SK-N-SH treated with all-trans-retinoic acid at 6 μM for 48 hours (cell line): Measurements from ENCODE around the gene GPBP1L1.

Experiments used
- ATAC-seq: fragments of 200-7000 bp; cut with Tn5 transposase; 3 replicates; pipeline ENCODE4 v1.9.1; 2020; ENCODE audit warnings: mild to moderate bottlenecking, moderate library complexity
- ARNTL ChIP-seq: fragments of 450-650 bp; formaldehyde crosslinking; IDR thresholded peaks from 2 replicates; pipeline ENCODE4 v1.5.0; 2020; ENCODE audit warnings: low read depth, mild to moderate bottlenecking, moderate library complexity, borderline replicate concordance
- BACH2 ChIP-seq: fragments of 250-450 bp; sonication (Bioruptor Pico); IDR thresholded peaks from 2 replicates; pipeline ENCODE4 v1.9.0; 2021; ENCODE audit warnings: mild to moderate bottlenecking, borderline replicate concordance
- CREB5 ChIP-seq: fragments of 250-450 bp; sonication (Bioruptor Pico); IDR thresholded peaks from 2 replicates; pipeline ENCODE4 v1.5.1; 2020; ENCODE audit warnings: low read depth, mild to moderate bottlenecking, moderate library complexity
- CSDC2 ChIP-seq: fragments of 250-450 bp; sonication (Bioruptor Pico); IDR thresholded peaks from 2 replicates; pipeline ENCODE4 v1.5.0; 2020; ENCODE audit warnings: mild to moderate bottlenecking, moderate library complexity
- CSRNP3 ChIP-seq: fragments of 250-450 bp; sonication (Bioruptor Pico); IDR thresholded peaks from 2 replicates; pipeline ENCODE4 v1.5.1; 2021; ENCODE audit warnings: mild to moderate bottlenecking, moderate library complexity
- ESRRG ChIP-seq: fragments of 250-450 bp; sonication (Bioruptor Pico); IDR thresholded peaks from 2 replicates; pipeline ENCODE4 v1.6.1; 2021; ENCODE audit warnings: mild to moderate bottlenecking
- GLIS3 ChIP-seq: fragments of 250-450 bp; sonication (Bioruptor Pico); IDR thresholded peaks from 2 replicates; pipeline ENCODE4 v1.5.0; 2020; ENCODE audit warnings: mild to moderate bottlenecking, moderate library complexity
- ISL1 ChIP-seq: fragments of 250-450 bp; sonication (Bioruptor Pico); IDR thresholded peaks from 2 replicates; pipeline ENCODE4 v2.1.2; 2022; ENCODE audit warnings: mild to moderate bottlenecking, moderate library complexity
- PATZ1 ChIP-seq: fragments of 250-450 bp; sonication (Bioruptor Pico); IDR thresholded peaks from 2 replicates; pipeline ENCODE4 v1.8.0; 2020; ENCODE audit warnings: mild to moderate bottlenecking, moderate library complexity, borderline replicate concordance
- POU6F1 ChIP-seq: fragments of 250-450 bp; sonication (Bioruptor Pico); IDR thresholded peaks from 2 replicates; pipeline ENCODE4 v1.8.0; 2021; ENCODE audit warnings: low read depth, mild to moderate bottlenecking, moderate library complexity, borderline replicate concordance
- PPARA ChIP-seq: fragments of 250-450 bp; sonication (Bioruptor Pico); IDR thresholded peaks from 2 replicates; pipeline ENCODE4 v1.5.0; 2020; ENCODE audit warnings: mild to moderate bottlenecking, borderline replicate concordance
- RARB ChIP-seq: fragments of 250-450 bp; sonication (Bioruptor Pico); IDR thresholded peaks from 2 replicates; pipeline ENCODE4 v1.8.0; 2021; ENCODE audit warnings: mild to moderate bottlenecking, moderate library complexity
- SNAI2 ChIP-seq: fragments of 250-450 bp; sonication (Bioruptor Pico); IDR thresholded peaks from 2 replicates; pipeline ENCODE4 v1.5.0; 2020; ENCODE audit warnings: mild to moderate bottlenecking, moderate library complexity
- TOX ChIP-seq: fragments of 250-450 bp; sonication (Bioruptor Pico); IDR thresholded peaks from 2 replicates; pipeline ENCODE4 v1.8.0; 2021; ENCODE audit warnings: mild to moderate bottlenecking, moderate library complexity, borderline replicate concordance
- TSHZ2 ChIP-seq: fragments of 250-450 bp; sonication (Bioruptor Pico); IDR thresholded peaks from 2 replicates; pipeline ENCODE4 v1.5.0; 2020; ENCODE audit warnings: mild to moderate bottlenecking, moderate library complexity
- ZC3H10 ChIP-seq: fragments of 250-450 bp; sonication (Bioruptor Pico); IDR thresholded peaks from 2 replicates; pipeline ENCODE4 v1.5.1; 2021; ENCODE audit warnings: mild to moderate bottlenecking, moderate library complexity
- ZFP3 ChIP-seq: fragments of 250-450 bp; sonication (Bioruptor Pico); IDR thresholded peaks from 2 replicates; pipeline ENCODE4 v1.5.0; 2020; ENCODE audit warnings: mild to moderate bottlenecking, moderate library complexity
- ZFP30 ChIP-seq: fragments of 450-650 bp; formaldehyde crosslinking; IDR thresholded peaks from 2 replicates; pipeline ENCODE4 v1.5.0; 2022; ENCODE audit warnings: mild to moderate bottlenecking, moderate library complexity
- ZNF565 ChIP-seq: fragments of 450-650 bp; formaldehyde crosslinking; conservative IDR thresholded peaks from 2 replicates; pipeline ENCODE4 v1.5.0; 2020; ENCODE audit warnings: low read depth, mild to moderate bottlenecking, moderate library complexity
- ZNF70 ChIP-seq: fragments of 450-650 bp; formaldehyde crosslinking; IDR thresholded peaks from 2 replicates; pipeline ENCODE4 v1.5.0; 2020; ENCODE audit warnings: mild to moderate bottlenecking, moderate library complexity
- ZNF8 ChIP-seq: fragments of 450-650 bp; formaldehyde crosslinking; IDR thresholded peaks from 2 replicates; pipeline ENCODE4 v1.5.0; 2020; ENCODE audit warnings: mild to moderate bottlenecking, moderate library complexity

The GPBP1L1 gene

GRCh38 chr1:45673956-45674355, 12.4 kb downstream of the GPBP1L1 start:
- TF ChIP-seq RARB (CRISPR knock-in tag): no peak
- TF ChIP-seq ZC3H10 (CRISPR knock-in tag): no peak
- TF ChIP-seq PATZ1 (CRISPR knock-in tag): no peak
- TF ChIP-seq SNAI2 (CRISPR knock-in tag): no peak
- no peak for TF ChIP-seq CSDC2 (CRISPR knock-in tag)
- TF ChIP-seq TSHZ2 (CRISPR knock-in tag): no peak
- no peak for TF ChIP-seq ZNF8 (CRISPR knock-in tag)
- TF ChIP-seq ISL1: no peak
- no peak for TF ChIP-seq CREB5 (CRISPR knock-in tag)
- TF ChIP-seq CSRNP3 (CRISPR knock-in tag): no peak
- no peak for TF ChIP-seq PPARA (CRISPR knock-in tag)
- no peak for TF ChIP-seq POU6F1 (CRISPR knock-in tag)
- no peak for TF ChIP-seq ESRRG (CRISPR knock-in tag)
- no peak for TF ChIP-seq GLIS3
- no peak for TF ChIP-seq ARNTL (CRISPR knock-in tag)
- no peak for TF ChIP-seq ZFP3 (CRISPR knock-in tag)
- no peak for TF ChIP-seq BACH2
- no peak for ATAC-seq

GRCh38 chr1:45669859-45670655, 16.3 kb downstream of the GPBP1L1 start:
- peak; percentile 77 for ATAC-seq
- TF ChIP-seq ZNF565 (CRISPR knock-in tag) (no peak), CREB5 (CRISPR knock-in tag) (no peak), TOX (no peak), ZNF70 (CRISPR knock-in tag) (no peak), TSHZ2 (CRISPR knock-in tag) (no peak), ESRRG (CRISPR knock-in tag) (no peak), CSRNP3 (CRISPR knock-in tag) (no peak), PATZ1 (CRISPR knock-in tag) (no peak), PPARA (CRISPR knock-in tag) (no peak), ZFP30 (no peak), RARB (CRISPR knock-in tag) (no peak), ISL1 (no peak), ZC3H10 (CRISPR knock-in tag) (no peak)
